Measurements from ENCODE around the gene HYOU1.

HYOU1 gene

GRCh38 chr11:119016216-119017009 lies 40.6 kb downstream of the HYOU1 start:
- no peak for DNase-seq

- no peak for DNase-seq
Observed at GRCh38 chr11:119015054-119015611, 41.9 kb downstream of the HYOU1 start.

DNA sequence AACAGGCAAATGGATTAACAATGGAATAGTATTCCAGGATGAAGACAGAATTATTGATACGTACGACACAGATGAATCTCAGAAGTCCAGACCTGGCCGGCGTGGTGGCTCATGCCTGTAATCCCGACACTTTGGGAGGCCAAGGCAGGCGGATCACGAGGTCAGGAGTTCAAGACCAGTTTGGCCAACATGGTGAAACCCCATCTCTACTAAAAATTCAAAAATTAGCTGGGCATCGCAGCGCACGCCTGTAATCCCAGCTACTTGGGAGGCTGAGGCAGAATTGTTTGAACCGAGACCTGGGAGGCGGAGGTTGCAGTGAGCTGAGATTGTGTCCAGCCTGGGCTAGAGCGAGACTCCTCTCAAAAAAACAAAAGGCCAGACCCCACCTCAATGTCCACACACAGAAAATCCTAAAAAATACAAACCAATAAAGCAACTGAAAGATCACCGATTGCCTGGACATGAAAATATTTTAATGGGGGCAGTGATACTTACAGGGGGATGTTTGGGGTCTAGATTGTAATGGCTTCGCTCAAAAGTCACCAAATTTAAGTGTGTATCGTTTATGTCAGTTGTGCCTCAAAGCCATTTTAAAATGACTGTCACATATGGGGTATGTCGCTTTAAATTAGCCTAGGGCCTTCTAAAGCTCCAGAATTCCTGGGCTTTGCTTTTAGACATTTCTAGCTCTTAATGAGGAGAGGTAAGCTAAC lies 42.6 kb downstream of the HYOU1 start:
- no peak for DNase-seq

DNA sequence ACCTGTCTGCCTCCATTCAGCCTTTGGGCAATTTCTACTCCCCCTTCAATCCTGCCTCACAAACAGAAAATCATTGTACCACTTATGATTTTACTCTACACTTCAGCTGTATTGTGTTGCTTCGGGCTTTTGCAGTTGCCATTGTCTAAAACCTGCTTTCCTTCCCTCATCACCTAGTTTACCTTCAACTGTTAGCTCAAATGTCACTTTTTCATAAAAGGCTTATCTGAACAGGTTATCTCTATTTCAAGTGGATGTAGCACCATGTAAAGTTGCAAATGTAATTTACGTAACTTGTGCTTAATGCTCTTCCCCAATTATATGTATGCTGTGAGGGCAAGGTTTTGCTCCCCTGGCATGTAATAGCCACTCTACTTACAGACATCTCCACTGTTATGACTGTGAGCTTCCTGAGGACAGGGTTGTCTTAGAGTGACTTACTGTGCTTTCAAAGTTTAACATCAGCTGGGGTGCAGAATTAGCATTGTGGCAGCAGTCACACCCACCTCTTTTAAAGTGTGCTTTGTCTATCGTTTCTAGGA lies 44.3 kb downstream of the HYOU1 start:
- DNase-seq, result no peak

GRCh38 chr11:119011476-119012053 lies 45.4 kb downstream of the HYOU1 start:
- no peak for DNase-seq

DNA sequence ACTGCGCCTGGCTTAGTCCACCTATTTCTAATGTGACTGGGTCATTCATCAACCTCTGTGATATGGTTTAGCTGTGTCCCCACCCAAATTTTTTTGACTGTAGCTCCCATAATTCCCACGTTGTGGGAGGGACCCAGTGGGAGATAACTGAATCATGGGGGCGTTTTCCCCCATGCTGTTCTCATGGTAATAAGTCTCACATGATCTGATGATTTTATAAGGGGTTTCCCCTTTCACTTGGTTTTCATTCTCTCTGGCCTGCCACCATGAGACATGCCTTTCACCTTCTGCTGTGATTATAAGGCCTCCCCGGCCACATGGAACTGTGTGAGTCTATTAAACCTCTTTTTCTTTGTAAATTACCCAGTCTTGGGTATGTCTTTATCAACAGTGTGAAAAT lies 50.3 kb downstream of the HYOU1 start:
- no peak for DNase-seq

- DNase-seq, result no peak
Observed at GRCh38 chr11:119000906-119001305, 56.1 kb downstream of the HYOU1 start.

- DNase-seq, result no peak
Observed at GRCh38 chr11:118998822-118999221, 58.2 kb downstream of the HYOU1 start.

DNA sequence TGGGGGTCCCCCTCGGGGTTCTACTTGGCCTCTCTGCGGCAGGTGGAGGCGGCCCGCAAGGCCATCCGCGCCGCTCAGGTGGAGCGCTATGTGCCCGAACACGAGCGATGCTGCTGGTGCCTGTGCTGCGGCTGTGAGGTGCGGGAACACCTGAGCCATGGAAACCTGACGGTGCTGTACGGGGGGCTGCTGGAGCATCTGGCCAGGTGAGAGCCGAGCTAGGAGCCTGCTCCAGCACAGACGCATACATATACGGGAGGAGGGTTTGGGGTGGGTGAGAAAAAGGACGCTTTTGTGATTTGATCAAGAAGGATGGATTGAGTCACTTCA lies 58.7 kb downstream of the HYOU1 start:
- DNase-seq, result no peak

- DNase-seq, result peak; percentile 96
Observed at GRCh38 chr11:118997627-118998387, 59.2 kb downstream of the HYOU1 start, which contains the start of gene CENATAC. CENATAC (plus strand) TSS chr11:118998138; CDS start chr11:118998198, 60 bp downstream.

DNA sequence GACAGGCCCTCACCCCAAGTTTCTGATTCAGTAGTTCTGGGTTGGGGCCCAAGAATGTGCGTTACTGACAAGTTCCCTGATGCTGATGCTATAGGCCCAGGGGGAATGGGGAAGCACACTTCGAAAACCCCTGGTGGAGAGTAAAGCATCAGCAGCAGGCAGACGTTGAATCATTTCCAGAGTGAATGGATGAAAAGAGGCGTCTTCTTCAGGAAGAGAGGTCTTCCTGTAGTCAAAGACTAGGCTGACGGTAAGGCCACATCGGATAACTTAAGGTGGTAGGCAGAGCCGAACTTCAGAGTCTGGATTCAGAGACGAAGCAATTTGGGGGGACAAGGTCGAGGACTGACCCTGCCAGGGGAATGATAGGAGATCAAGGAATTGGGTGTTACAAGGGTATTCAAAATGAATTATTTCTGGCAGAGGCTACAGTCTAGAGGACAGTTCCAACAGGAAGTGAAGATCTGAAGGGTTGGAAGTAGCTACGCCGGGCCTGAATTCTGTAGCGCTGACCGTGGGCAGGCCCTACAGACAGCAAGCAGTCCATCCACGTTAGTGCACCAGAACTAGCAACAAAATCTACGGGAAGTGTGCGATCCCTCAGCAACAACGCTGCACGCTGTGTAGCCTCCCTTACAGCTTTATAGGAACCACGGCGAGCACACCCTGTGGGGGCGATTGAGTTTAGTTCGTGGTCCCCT lies 59.9 kb downstream of the HYOU1 start:
- DNase-seq, result no peak
